DMS53 (cell line): ENCODE data around the gene XXYLT1.

Source experiments
- DNase-seq: peaks from one replicate; lab custom pipeline; 2025; lab: John Stamatoyannopoulos, UW

Gene XXYLT1

DNA sequence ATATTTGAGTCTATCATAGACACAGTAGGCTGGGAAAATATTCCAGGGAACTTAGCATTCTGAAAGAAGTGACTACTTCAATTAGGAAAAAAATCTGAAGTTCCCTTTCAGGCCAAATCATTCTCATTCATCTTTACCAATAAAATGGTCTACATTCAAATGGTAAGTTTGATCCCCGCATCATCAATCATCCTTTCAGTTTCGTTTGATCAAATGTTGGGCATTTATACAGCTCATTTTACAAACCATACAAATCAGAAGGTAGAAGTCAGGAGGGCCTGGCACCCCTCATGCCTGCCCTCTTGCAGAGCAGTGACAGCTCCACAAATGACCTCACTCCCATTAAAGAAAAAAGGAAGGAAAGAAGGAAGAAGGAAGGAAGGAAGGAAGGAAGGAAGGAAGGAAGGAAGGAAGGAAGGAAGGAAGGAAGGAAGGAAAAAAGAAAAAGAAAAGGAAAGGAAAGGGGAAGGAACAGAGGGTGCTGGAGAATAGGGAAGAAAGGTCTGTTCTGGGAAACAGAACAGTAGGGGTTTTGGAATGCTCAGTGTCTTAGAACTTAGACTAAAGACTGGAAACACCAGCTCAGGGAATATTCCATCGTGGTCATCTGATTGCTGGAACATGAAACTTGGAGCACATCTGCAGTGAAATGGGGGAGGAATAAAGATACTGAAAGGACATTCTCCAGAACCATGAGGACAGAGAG lies 86.1 kb downstream of the XXYLT1 start:
- DNase-seq: no peak

DNA sequence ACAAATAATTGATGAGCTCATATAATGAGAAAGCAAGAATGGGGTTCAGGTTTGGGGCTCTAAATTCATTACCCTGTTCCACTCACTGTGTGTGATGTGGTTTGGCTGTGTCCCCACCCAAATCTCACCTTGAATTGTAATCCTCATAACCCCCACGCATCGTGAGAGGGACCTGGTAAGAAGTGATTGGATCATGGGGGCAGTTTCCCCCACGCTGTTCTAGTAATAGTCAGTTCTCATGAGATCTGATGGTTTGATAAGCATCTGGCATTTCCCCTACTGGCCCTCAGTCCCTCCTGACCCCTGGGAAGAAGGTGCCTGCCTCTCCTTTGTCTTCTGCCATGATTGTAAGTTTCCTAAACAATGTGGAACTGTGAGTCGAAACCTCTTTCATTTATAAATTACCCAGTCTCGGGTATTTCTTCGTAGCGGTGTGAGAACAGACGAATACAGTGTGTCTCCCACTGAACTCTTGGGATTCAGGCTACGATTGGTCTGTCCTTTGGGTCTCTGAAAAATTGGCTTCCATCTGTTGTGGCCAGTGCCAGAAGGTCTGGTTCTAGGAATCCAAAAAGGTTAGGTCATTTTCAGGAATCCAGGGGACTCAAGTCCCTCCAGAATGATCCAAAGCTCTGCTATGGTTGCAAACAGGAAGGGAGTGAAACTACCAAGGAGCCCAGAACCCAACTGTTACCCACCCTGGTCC lies 87.7 kb downstream of the XXYLT1 start:
- DNase-seq: no peak

DNA sequence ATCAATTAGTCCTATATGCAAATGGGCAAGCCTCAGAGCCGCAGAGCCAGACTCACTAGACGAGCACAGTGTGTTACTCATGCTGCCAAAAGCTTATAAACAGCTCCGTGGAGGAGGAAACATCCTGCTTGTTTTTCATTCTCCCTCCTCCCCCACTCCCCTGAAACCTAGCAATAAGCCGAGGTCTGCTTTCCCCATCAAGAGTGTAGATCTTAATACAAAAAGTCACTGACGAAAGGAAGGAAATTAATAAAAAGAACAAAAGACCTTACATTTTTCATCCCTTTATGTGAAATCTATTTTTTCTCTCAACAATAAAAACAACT lies 88.5 kb downstream of the XXYLT1 start:
- DNase-seq: no peak

DNA sequence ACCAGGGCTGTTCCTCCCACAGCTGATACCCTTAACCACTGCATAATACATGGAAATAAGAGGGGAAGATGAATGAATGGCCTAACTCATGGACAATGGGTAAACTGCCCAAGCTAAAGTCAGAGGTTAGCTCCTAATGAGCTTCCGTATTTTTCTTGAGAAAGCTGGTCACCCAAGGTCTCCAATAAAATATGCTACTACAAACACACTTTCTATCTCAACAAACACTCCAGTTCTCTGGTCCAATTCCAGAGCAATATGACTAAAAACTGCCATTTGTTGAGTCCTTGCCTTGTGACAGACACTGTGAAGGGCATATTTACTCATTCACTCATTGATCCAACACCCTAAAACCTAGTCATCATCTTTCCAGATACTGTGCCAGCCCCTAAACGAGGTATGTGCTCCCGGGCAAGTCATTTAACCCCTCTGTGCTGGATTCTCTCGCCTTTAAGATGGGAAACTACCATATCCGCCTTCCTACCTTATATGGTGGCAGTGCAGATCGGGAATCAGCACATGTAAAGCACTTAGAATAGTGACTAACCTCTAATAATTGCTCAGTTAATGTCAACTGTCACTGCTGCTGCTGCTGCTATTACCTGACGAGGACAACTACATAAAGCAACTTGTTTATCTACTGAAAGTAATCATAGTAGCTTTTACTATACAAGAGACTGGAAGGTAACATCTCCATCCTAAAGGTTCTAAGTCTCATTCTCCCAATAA lies 89.1 kb downstream of the XXYLT1 start:
- no peak for DNase-seq

DNA sequence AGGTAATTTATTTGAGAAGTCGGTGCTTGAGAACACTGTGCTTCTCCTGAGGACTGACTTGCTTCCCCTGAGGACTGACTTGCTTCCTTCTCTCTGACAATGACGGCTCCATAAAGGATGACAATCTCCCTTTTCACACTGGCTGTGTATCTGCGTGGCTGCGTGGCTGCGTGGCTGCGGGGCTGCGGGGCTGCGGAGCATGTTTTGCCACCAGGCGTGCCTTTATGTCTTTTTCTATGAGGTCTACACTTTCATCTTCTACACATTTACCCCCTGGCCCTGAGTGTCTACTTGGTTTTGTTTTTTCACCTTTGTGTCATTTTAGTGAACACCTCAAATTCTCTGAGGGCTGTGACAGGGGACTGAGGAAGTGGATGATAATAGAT lies 89.9 kb downstream of the XXYLT1 start:
- DNase-seq: no peak

DNA sequence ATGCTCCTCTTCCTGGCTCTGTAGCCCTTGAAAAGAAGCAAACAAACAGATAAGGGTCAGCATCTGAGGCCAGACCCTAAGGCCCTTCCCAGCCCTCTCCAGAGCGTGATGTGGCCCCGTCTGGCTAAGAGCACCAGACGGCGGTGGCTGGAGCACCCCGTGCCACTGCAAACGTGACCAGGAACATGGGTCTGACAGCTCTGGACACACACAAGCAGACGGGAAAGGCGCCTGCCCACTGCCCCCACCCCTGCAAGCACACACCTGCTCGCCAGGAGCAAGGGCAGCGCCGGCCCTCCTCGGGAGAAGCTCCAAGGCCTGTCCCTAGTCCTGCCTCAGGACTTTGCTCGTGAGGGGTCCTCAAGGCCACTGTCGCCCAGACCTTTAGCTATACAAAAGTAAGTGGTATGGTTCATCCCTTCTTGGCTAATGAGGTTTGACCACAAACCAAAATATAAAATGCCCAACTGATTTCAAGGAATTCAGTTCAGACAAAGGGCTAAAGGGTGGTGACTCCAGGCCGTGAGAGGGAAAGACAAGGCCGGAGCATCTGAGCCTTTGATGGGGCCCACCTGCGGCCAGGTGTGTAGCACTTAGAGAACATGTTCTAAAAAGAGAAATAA lies 90.4 kb downstream of the XXYLT1 start:
- no peak for DNase-seq

DNA sequence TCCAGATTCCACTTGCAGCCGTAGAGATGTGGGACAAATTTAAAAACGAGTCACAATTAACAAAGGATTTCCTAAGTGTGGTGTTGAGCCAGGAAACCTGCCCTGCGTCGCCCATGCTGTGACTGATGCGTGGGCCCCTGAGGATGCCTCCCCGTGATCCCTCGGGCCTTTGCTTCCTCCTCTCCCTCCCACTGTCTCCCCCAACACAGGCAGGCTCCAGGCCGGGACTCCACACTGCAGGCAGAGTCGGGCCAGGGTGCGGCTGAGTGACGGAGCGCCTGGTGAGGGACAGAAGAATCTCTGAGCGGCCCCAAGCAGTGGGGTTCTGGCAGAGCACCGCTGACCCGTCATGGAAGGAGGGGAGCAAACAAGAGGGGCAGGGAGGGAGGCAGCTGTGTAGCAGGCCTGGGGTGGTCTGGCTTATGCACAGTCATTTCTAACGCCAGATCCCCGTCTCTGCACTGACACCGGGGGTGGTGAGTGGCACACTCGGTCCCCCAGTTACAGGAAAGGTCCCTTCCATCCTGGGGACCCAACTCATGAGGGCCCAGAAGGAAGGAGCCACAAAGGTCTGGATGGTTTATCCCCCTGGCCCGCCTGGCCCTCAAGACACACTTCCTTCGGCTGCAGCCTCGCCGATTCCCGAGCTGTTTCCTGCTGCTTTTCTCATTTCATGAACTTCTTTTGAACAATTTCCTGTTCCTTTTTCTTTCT lies 91.0 kb downstream of the XXYLT1 start:
- no peak for DNase-seq

DNA sequence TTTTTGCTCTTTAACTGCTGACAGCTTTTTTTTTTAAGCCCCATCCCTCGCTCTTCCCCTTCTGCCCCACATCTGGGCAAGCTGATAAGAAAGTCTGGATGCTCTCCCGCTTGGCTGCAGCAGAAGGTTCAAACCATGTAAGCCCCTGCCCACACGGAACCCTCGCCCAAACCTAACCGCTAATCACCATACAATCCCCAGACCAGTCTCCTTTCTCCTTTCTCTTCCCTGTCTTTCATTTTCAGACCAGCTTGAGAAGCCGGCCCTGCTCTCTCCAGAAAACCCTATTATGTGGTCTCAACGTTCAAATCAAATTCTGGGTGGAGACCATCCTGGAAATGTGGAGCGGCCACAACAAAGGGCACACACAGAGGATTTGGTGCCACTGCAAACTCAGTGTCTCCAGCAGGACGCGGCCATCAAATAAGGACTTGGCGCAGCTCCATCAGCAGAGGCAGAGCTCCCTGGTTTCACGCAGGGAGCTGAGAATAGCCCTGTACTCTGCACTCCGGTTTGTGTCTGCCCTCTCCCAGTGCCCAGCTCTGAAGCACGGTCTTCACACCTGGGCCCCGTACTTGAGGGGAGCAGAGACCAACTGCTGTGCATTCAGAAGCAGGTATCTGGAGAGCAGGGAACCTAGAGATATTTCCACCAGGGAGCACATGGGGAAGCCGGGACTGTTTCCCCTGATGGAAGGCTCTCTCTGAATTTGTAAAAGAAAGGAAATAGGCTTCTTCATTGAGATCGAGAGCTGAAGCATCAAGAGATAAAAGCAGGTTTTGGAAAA lies 92.6 kb downstream of the XXYLT1 start:
- no peak for DNase-seq

GRCh38 chr3:195177422-195178123 lies 93.4 kb downstream of the XXYLT1 start:
- DNase-seq: no peak

DNA sequence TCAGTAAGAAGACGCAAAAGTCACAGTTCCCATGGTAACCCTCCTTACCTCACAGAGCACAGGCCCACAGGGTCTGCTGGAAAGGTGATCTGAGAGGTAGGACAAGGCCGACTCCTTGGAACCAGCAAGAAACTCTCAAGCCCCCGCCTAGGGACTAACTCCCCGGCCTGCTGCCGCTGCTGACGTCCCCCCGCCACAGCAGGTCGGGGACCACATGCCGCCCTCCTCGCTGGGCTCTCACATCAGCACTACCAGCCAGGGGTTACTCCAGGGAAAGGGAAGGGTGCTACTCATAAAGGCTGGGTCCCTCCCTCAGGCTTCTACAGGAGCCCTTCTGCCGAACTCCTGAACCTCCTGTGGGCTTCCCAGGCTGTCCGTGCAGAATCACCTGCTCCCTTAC lies 94.2 kb downstream of the XXYLT1 start:
- DNase-seq: no peak

GRCh38 chr3:195175476-195176337 lies 95.3 kb downstream of the XXYLT1 start:
- DNase-seq: no peak

GRCh38 chr3:195175076-195175475 lies 95.9 kb downstream of the XXYLT1 start:
- DNase-seq: no peak

DNA sequence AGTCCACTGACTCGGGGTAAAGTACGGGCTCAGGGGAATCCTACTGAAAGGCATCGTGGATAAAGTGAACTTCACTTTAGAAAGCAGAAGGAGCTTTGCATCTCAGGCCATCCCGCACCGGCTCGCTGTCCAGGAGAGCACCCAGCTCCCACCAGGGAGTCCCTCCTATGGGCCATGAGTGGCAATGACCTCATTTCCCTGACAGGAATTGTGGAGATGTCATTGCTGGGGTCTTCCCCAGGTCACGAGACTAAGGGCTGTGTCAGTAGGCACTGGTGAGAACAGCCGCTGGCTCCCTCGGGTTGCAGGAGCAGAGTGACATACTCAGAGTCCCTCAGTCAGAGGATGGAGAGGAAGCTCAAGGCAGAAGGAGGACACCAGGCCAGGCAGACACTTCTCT lies 97.3 kb downstream of the XXYLT1 start:
- no peak for DNase-seq

DNA sequence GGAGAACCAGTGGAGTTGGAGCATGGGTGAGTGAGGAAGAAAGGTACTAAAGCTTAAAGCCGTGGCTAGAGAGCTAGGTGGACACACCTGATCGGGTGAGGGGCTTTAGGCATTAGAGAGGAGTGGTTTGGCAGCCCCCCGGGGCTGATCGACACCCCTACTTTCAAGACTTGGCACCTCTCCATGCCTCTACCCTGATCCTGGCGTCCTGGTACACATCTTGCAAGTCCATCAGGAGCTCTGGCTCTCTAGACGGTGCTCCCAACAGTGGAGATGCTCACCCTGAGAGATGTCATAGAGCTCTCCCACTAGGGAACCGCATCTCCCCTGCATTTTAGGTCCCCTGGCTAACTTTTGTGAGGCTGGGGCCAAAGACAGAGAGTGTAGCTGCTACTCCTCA lies 98.1 kb downstream of the XXYLT1 start:
- no peak for DNase-seq

DNA sequence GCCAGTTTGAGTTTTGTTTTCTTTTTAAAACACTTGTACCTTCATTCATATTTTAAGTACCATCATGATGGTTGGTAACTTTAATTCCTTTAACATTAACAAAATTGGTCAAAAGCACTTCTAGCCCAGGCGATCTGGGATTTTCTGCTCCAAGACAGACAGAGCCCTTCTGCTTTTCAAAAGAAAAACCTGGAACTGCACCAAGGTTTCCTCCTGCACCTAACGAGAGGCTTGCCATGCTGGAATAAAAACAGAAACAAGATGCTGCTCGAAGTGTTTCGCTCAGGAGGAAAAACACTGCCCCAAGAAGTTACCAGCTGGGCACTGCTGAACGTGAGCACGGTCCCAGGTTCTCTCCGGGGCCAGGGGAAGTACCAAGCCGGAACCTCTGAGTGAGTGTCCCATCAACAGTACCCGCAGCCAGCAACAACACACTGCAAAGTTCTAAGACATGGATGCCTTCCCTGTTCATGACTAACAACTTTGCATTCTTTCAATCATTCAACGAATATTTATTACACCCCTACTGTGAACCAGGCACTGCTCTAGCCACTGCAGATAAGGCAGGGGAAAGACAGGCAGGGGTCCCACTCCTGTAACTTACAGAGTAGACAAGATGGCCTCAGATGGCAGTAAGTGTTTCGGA lies 98.8 kb downstream of the XXYLT1 start:
- no peak for DNase-seq

GRCh38 chr3:195171093-195171873 lies 99.7 kb downstream of the XXYLT1 start:
- no peak for DNase-seq

GRCh38 chr3:195170496-195170895 lies 100.5 kb downstream of the XXYLT1 start:
- DNase-seq: no peak

DNA sequence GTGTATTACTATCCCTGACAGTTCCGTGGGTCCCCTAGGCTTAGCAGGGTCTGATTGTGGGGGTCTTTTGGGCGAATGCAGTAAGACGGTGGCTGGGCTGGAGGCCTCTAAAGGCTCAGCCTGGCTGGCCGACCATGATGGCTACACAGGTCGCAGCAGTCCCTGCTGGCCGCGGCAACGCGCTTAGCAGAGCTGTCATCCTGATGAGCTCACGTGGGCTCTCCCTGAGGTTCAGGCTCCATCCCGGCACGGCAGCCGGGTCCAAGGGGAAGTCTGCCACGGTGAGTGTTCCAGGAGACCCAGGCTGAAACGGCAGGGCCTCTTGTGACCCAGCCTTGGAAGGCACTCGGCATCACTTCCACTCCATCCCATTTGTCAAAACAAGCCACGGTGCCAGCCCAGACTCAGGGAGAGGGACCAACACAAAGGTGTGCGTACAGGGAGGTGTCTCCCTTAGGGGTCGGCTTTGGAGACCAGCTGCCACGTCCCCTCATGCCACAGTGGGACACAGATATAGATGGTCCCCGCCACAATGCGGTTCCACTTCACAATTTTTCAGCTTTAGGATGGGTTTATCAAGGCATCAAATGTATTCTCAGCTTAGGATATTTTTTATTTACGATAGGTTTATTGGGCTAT lies 101.8 kb downstream of the XXYLT1 start:
- DNase-seq: no peak
